ENCODE results near the gene KIF5A. TPM values are rescaled to one million over a fixed set of nuclear protein-coding genes. Genes with fewer than 3 reads are reported as not detected.

The KIF5A gene
- total and polyA plus RNA-seq, 2 donors (not counting 3 experiments of a cell fraction or from before 2014, with no cell fraction given): 0.07 to 0.35 TPM

DNA sequence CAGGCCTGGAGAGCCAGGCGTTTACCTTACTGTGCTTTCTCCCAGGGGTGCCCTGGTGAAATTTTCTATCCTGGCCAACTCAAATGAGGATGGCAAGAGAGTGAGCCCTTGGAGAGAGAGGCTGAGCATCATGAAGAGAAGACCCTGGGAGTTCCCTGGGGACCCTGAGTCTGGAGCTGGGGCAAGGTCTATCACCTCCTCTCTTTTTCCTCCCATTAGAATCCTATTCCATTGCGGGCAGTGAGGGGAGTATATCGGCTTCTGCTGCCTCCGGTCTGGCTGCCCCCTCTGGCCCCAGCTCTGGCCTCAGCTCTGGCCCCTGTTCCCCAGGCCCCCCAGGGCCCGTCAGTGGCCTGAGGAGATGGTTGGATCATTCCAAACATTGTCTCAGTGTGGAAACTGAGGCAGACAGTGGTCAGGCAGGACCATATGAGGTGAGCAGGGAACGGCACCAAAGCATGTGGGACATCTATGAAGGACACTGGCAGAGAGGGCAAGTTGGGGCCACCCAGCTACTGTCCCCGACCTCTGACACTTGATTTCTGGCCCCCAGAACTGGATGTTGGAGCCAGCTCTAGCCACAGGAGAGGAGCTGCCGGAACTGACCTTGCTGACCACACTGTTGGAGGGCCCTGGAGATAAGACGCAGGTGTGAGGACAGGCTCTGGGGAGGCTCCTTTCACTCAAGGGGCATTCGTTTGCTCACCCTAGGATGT, 63.0 kb downstream of the KIF5A start:
- Histone ChIP-seq H3K36me3 (ENCODE audit: control insufficient read depth in 2 of 2, extremely low read depth in 1 of 2, insufficient read depth in 2 of 2, low read length in 2 of 2) (peaks cover 0 to 1% of the 10 kb centered on the region in 2 experiments), H3K27ac (ENCODE audit: insufficient read depth, low read depth, low read length) (no peak overlapping the region), H2AFZ (ENCODE audit: low read depth, low read length) (no peak overlapping the region), H3K27me3 (ENCODE audit: control insufficient read depth in 2 of 2, insufficient read depth in 2 of 2, low read length in 2 of 2) (peaks cover 5 to 16% of the 10 kb centered on the region in 2 experiments), H3K4me3 (replicated peaks in 1 of 3; ENCODE audit: insufficient read depth in 1 of 3, low read depth in 1 of 3, low read length in 3 of 3) (no peak overlapping the region), H3K9me3 (replicated peaks; ENCODE audit: control insufficient read depth, insufficient read depth, low read length) (no peaks in the 10 kb centered on the region), H3K4me1 (ENCODE audit: control insufficient read depth, extremely low read depth, insufficient read depth, low read length) (peaks cover 3% of the 10 kb centered on the region), H3K9ac (replicated peaks; ENCODE audit: extremely low read depth, insufficient read depth, low read length) (no peak overlapping the region), H3K79me2 (ENCODE audit: control insufficient read depth, insufficient read depth, low read length) (no peaks in the 10 kb centered on the region), H3K9me1 (replicated peaks; ENCODE audit: control insufficient read depth, extremely low read depth, insufficient read depth, low read length) (no peaks in the 10 kb centered on the region), H4K20me1 (replicated peaks; ENCODE audit: control insufficient read depth, extremely low read depth, insufficient read depth, low read length) (no peaks in the 10 kb centered on the region), H3K4me2 (ENCODE audit: insufficient read depth, low read length) (no peak overlapping the region)
- no TSS peak for BruUV-seq (replicated peaks)
- ChIA-PET POLR2A (interaction anchor here (0.6 kb wide), 1 partner anchor 27 kb away, joined by 5 read pairs; no protein-coding TSS in a partner anchor), CTCF (interaction anchor here (2.7 to 5.7 kb wide), 2 partner anchors 8 to 29 kb away, joined by 10 to 54 read pairs; no protein-coding TSS in a partner anchor)
- intact Hi-C loops (cut with micrococcal nuclease): no loop called here
- TF ChIP-seq, protein P1, sequence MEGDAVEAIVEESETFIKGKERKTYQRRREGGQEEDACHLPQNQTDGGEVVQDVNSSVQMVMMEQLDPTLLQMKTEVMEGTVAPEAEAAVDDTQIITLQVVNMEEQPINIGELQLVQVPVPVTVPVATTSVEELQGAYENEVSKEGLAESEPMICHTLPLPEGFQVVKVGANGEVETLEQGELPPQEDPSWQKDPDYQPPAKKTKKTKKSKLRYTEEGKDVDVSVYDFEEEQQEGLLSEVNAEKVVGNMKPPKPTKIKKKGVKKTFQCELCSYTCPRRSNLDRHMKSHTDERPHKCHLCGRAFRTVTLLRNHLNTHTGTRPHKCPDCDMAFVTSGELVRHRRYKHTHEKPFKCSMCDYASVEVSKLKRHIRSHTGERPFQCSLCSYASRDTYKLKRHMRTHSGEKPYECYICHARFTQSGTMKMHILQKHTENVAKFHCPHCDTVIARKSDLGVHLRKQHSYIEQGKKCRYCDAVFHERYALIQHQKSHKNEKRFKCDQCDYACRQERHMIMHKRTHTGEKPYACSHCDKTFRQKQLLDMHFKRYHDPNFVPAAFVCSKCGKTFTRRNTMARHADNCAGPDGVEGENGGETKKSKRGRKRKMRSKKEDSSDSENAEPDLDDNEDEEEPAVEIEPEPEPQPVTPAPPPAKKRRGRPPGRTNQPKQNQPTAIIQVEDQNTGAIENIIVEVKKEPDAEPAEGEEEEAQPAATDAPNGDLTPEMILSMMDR (IDR thresholded peaks at IDR 0.05; ENCODE audit: extremely low read depth in 1 of 2, insufficient read depth in 1 of 2, low read depth in 1 of 2, low read length in 2 of 2): no peak
- TF ChIP-seq EZH2 (IDR thresholded peaks at IDR 0.05; ENCODE audit: borderline replicate concordance, low read depth, low read length, severe bottlenecking) (no peak), MAX (IDR thresholded peaks at IDR 0.05; ENCODE audit: insufficient read depth, insufficient read length) (no peak), FOS (IDR thresholded peaks at IDR 0.05; ENCODE audit: borderline replicate concordance, insufficient read depth, low read length) (no peak), POLR2A (IDR thresholded peaks at IDR 0.05; ENCODE audit: low read depth, low read length) (no peak), GATA2 (IDR thresholded peaks at IDR 0.05; ENCODE audit: insufficient read depth, insufficient read length, low read depth, low read length) (no peak), JUN (IDR thresholded peaks at IDR 0.05; ENCODE audit: borderline replicate concordance, insufficient read depth, insufficient read length, low read depth) (no peak), POLR2AphosphoS5 (IDR thresholded peaks at IDR 0.05; ENCODE audit: insufficient read depth, low read depth, low read length) (no peak), MYC (IDR thresholded peaks at IDR 0.05; ENCODE audit: low read depth, low read length) (no peak)
- FAIRE-seq (no peak), DNase-seq (ENCODE audit: low read depth, low spot score) (no peak)
- dilution Hi-C loops (cut with MboI; ENCODE audit: extremely low pct_ligation_motif_present, low sequenced_read_pairs): no loop called here

Measured in endothelial cell of umbilical vein (primary cell).